HG03571 (cell line): Measurements from ENCODE around the gene IFNAR1.
"Not testable (repeated sequence)": the region's sequence is repeated elsewhere in the genome, so short reads cannot be mapped to it uniquely, and the experiment has no call there.

Experiments used
- ATAC-seq: cut with Tn5 transposase; IDR thresholded peaks from one replicate; pipeline ENCODE4 v1.9.1; 2021; ENCODE audit not compliant: unreplicated experiment

Gene IFNAR1

GRCh38 chr21:33339918-33340317, 15.1 kb downstream of the IFNAR1 start:
- ATAC-seq: no peak

GRCh38 chr21:33345751-33346238, 21.0 kb downstream of the IFNAR1 start:
- ATAC-seq: no peak

DNA sequence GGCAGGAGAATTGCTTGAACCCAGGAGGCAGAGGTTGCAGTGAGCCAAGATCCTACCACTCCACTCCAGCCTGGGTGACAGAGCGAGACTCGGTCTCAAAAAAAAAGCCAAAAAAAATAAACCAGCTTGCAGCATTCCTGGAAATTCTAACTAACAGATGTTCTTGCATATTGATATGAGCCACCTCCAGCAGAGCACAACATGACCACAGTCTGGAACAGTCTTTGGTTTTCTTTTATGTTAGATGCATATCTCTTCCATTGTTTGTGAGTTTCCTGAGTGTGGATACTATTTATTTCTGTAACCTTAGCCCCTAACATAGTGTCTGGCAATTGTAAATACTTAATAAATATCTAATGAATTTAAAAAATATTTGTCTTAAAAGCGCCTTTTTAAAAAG, 23.9 kb downstream of the IFNAR1 start:
- ATAC-seq: no peak

DNA sequence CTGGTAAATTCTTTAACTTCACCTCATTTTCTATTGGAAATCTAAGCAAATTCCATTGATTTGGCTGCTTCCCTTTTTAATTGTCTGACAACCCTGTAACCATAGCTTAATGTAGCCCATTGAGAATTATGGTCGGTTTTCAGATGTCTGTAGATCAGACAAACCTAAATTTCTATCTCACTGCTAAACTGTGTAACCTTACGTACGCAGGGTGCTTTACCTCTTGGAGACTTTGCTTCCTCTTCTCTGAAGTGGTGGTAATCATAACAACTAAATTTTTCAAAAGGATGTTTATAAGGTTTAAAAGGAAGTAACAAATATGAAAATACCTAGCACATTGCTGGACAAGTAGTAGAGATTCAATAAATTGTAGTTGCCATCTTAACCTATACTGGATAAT, 25.9 kb downstream of the IFNAR1 start:
- no peak for ATAC-seq

GRCh38 chr21:33355355-33355754, 30.6 kb downstream of the IFNAR1 start:
- no peak for ATAC-seq

GRCh38 chr21:33355996-33356395, 31.2 kb downstream of the IFNAR1 start:
- no peak for ATAC-seq

GRCh38 chr21:33357177-33357576, 32.4 kb downstream of the IFNAR1 start:
- ATAC-seq: no peak

DNA sequence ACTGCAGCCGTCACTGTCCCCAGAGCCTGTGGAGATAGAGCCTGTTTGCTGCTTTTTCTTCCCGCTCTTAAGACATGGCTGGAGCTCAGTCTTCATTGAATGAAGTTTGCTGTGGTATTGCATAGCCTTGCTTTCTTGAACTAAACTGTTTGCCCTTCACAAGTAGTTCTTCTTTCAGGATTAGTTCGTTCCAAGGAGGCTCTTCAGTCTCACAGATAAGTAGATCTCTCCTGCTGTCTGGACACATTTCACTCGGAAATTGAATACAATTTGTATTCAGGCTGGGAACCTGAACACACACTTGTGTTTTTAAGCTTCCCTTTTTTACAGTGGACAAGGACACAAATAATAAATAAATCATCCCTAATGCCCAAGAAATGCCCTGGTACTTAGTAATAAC, 34.7 kb downstream of the IFNAR1 start:
- no peak for ATAC-seq

- ATAC-seq: no peak
Observed at GRCh38 chr21:33360281-33360680, 35.5 kb downstream of the IFNAR1 start.

- ATAC-seq: peak; percentile 65
Observed at GRCh38 chr21:33360881-33361602, 36.3 kb downstream of the IFNAR1 start.

DNA sequence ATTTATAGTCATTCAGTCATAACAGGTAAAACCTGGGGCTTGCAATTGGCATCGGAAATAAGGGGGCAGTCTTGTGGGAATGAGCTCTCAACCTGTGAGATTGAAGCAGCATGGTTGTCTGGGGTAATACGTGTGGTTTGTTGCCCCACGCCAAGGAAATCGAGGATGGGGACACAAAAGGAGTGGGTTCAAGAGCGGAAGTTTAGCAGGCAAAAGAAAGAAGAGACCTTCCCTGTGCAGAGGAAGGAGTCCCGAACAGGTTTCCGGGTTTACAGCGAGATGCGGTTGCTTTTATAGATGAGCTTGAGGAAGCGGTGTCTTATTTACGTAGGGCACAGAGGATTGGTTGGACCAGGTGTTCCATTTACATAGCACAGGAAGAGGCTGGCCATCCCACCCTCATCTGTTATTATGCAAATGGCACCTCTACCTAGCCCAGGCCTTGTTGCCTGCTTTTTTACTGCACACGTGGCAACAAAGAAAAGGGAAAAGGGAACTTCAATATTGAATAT, 37.3 kb downstream of the IFNAR1 start:
- ATAC-seq: peak; percentile 52

- ATAC-seq: not testable (repeated sequence)
Observed at GRCh38 chr21:33363911-33364609, 39.3 kb downstream of the IFNAR1 start.

DNA sequence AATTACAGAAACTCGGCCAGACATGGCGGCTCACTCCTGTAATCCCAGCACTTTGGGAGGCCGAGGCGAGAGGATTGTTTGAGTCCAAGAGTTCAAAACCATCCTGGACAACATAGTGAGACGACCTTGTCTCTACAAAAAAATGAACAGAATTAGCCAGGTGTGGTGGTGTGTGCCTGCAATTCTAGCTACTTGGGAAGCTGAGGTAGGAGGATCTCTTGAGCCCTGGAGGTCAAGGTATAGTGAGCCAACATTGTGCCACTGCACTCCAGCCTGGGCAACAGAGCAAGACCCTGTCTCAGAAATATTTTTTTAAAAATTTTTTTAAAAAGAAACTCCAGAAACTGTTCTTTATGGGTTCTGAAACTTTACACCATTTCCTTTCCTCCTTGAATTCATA, 40.1 kb downstream of the IFNAR1 start:
- no peak for ATAC-seq

GRCh38 chr21:33367309-33367973, 42.7 kb downstream of the IFNAR1 start:
- ATAC-seq: no peak

GRCh38 chr21:33368124-33368523, 43.4 kb downstream of the IFNAR1 start:
- no peak for ATAC-seq

GRCh38 chr21:33368576-33368975, 43.8 kb downstream of the IFNAR1 start:
- no peak for ATAC-seq

GRCh38 chr21:33369586-33369985, 44.8 kb downstream of the IFNAR1 start:
- ATAC-seq: no peak

- ATAC-seq: no peak
Observed at GRCh38 chr21:33370305-33370704, 45.5 kb downstream of the IFNAR1 start.

GRCh38 chr21:33371366-33371765, 46.6 kb downstream of the IFNAR1 start:
- no peak for ATAC-seq

DNA sequence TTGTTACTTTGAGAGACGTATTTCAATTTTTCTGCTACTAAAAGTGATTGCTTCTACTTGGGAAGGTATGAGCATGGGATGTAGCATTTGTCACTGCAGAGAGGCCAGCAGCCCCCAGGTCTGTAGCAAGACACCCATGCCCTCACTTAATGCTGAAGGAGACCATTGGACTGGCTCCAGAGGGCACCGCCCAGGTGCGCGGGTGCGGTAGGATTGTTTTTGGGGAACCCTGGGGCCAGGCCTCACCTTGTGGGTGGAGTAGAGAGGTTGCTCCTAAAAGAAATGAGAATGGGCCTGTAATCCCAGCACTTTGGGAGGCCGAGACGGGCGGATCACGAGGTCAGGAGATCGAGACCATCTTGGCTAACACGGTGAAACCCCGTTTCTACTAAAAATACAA, 47.8 kb downstream of the IFNAR1 start:
- no peak for ATAC-seq

DNA sequence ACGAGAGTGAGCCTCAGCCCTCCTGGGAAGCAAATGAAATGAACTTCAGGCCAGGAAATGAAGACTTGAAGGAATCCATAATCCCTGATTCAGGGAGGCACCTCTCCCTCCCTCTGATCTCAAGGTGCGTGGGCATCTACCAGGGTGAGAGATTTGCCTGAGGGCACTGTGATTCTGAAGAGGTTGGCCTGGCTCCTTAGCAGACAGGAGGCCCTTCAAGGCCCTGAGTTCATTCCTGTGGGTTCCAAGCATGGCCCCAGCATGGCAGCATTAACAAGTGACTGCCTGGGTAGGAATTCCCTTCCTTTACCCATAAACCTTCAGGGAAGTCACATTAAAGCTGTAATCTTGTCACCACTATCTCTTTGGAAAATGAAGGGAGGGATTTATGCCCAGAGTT, 48.7 kb downstream of the IFNAR1 start:
- no peak for ATAC-seq

GRCh38 chr21:33374080-33374449, 49.3 kb downstream of the IFNAR1 start:
- ATAC-seq: no peak
